Measurements from ENCODE around the gene ADNP. TPM values are rescaled to one million over a fixed set of nuclear protein-coding genes. Genes with fewer than 3 reads are reported as not detected.

ADNP gene
- total RNA-seq, 1 experiment from 2014 or later, result 106 TPM

DNA sequence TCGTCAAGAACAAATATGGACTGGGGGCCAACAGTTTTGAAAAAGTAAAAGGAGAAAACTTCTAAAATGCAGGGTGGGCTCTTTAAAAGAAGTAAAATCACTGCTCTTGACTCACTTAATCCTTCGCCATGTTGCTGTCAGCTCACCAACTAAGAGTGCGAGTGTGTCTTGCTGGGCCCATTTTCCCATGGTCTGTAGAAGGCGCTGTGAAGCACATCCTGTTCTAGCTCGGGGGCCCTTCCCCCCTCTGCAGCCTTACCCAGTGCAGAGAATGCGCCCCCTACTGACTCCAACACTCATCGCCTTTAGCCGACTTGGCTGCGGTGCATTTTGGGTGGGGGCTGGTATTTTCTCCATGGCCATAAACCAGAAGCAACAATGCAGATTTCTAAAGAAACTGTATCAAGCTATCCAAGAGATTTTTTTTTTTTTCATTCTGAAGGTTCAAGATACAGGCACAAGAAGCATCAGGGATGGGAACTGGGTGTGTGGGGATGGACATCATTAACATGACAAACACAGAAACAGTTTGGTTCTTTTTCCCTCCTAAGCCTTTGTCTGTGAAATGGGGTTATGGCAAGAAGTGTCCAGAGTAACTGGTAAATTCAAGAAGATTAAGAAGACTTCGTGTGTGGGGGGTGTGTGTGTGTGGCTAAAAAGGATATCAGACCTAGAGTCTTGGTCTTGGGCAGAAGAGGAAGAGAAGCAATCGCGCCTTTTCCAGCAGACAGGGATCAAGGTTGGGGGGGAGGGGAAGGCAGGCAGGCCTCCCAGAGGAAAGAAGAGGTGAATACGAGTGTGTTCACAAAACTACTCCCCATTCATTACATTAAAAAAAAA lies 1.7 kb downstream of the ADNP start (continued):
- TF ChIP-seq, protein P1, sequence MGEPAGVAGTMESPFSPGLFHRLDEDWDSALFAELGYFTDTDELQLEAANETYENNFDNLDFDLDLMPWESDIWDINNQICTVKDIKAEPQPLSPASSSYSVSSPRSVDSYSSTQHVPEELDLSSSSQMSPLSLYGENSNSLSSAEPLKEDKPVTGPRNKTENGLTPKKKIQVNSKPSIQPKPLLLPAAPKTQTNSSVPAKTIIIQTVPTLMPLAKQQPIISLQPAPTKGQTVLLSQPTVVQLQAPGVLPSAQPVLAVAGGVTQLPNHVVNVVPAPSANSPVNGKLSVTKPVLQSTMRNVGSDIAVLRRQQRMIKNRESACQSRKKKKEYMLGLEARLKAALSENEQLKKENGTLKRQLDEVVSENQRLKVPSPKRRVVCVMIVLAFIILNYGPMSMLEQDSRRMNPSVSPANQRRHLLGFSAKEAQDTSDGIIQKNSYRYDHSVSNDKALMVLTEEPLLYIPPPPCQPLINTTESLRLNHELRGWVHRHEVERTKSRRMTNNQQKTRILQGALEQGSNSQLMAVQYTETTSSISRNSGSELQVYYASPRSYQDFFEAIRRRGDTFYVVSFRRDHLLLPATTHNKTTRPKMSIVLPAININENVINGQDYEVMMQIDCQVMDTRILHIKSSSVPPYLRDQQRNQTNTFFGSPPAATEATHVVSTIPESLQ (CRISPR knock-in tag; IDR thresholded peaks at IDR 0.05), result no peak
- TF ChIP-seq MYBL2 (CRISPR knock-in tag; IDR thresholded peaks at IDR 0.05) (no peak), CREM (CRISPR knock-in tag; IDR thresholded peaks at IDR 0.05) (no peak; the same call in 1 of the 2 replicates), HMGA2 (CRISPR knock-in tag; IDR thresholded peaks at IDR 0.05) (no peak; the same call in 1 of the 2 replicates), ELF4 (CRISPR knock-in tag; IDR thresholded peaks at IDR 0.05; ENCODE audit: low read depth) (no peak), ESRRA (CRISPR knock-in tag; IDR thresholded peaks at IDR 0.05; ENCODE audit: borderline replicate concordance) (0 out of 2 replicates have a peak, but pooled peaks have one; percentile 39), PRRX2 (CRISPR knock-in tag; IDR thresholded peaks at IDR 0.05) (no peak), IRF2 (CRISPR knock-in tag; IDR thresholded peaks at IDR 0.05; ENCODE audit: borderline replicate concordance, low read depth) (no peak), SMAD3 (CRISPR knock-in tag; IDR thresholded peaks at IDR 0.05; ENCODE audit: borderline replicate concordance) (no peak), FOXK1 (CRISPR knock-in tag; IDR thresholded peaks at IDR 0.05) (peak; percentile 65; the same call in 1 of the 2 replicates), SP1 (CRISPR knock-in tag; conservative IDR thresholded peaks at IDR 0.05) (no peak; the same call in 1 of the 2 replicates), ETV6 (CRISPR knock-in tag; IDR thresholded peaks at IDR 0.05) (0 out of 2 replicates have a peak, but pooled peaks have one; percentile 40), TEAD4 (CRISPR knock-in tag; IDR thresholded peaks at IDR 0.05) (0 out of 2 replicates have a peak, but pooled peaks have one; percentile 6)
- TF ChIP-seq, protein P2, sequence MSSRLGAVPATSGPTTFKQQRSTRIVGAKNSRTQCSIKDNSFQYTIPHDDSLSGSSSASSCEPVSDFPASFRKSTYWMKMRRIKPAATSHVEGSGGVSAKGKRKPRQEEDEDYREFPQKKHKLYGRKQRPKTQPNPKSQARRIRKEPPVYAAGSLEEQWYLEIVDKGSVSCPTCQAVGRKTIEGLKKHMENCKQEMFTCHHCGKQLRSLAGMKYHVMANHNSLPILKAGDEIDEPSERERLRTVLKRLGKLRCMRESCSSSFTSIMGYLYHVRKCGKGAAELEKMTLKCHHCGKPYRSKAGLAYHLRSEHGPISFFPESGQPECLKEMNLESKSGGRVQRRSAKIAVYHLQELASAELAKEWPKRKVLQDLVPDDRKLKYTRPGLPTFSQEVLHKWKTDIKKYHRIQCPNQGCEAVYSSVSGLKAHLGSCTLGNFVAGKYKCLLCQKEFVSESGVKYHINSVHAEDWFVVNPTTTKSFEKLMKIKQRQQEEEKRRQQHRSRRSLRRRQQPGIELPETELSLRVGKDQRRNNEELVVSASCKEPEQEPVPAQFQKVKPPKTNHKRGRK (CRISPR knock-in tag; IDR thresholded peaks at IDR 0.05; ENCODE audit: borderline replicate concordance), result no peak
- TF ChIP-seq, protein P3, sequence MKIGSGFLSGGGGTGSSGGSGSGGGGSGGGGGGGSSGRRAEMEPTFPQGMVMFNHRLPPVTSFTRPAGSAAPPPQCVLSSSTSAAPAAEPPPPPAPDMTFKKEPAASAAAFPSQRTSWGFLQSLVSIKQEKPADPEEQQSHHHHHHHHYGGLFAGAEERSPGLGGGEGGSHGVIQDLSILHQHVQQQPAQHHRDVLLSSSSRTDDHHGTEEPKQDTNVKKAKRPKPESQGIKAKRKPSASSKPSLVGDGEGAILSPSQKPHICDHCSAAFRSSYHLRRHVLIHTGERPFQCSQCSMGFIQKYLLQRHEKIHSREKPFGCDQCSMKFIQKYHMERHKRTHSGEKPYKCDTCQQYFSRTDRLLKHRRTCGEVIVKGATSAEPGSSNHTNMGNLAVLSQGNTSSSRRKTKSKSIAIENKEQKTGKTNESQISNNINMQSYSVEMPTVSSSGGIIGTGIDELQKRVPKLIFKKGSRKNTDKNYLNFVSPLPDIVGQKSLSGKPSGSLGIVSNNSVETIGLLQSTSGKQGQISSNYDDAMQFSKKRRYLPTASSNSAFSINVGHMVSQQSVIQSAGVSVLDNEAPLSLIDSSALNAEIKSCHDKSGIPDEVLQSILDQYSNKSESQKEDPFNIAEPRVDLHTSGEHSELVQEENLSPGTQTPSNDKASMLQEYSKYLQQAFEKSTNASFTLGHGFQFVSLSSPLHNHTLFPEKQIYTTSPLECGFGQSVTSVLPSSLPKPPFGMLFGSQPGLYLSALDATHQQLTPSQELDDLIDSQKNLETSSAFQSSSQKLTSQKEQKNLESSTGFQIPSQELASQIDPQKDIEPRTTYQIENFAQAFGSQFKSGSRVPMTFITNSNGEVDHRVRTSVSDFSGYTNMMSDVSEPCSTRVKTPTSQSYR (CRISPR knock-in tag; IDR thresholded peaks at IDR 0.05), result peak; percentile 98
- TF ChIP-seq, protein P4, sequence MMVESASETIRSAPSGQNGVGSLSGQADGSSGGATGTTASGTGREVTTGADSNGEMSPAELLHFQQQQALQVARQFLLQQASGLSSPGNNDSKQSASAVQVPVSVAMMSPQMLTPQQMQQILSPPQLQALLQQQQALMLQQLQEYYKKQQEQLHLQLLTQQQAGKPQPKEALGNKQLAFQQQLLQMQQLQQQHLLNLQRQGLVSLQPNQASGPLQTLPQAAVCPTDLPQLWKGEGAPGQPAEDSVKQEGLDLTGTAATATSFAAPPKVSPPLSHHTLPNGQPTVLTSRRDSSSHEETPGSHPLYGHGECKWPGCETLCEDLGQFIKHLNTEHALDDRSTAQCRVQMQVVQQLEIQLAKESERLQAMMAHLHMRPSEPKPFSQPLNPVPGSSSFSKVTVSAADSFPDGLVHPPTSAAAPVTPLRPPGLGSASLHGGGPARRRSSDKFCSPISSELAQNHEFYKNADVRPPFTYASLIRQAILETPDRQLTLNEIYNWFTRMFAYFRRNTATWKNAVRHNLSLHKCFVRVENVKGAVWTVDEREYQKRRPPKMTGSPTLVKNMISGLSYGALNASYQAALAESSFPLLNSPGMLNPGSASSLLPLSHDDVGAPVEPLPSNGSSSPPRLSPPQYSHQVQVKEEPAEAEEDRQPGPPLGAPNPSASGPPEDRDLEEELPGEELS (CRISPR knock-in tag; IDR thresholded peaks at IDR 0.05), result no peak
- TF ChIP-seq, protein P5, sequence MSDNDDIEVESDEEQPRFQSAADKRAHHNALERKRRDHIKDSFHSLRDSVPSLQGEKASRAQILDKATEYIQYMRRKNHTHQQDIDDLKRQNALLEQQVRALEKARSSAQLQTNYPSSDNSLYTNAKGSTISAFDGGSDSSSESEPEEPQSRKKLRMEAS (CRISPR knock-in tag; IDR thresholded peaks at IDR 0.05), result peak; percentile 63; the same call in 1 of the 2 replicates
- TF ChIP-seq, protein P6, sequence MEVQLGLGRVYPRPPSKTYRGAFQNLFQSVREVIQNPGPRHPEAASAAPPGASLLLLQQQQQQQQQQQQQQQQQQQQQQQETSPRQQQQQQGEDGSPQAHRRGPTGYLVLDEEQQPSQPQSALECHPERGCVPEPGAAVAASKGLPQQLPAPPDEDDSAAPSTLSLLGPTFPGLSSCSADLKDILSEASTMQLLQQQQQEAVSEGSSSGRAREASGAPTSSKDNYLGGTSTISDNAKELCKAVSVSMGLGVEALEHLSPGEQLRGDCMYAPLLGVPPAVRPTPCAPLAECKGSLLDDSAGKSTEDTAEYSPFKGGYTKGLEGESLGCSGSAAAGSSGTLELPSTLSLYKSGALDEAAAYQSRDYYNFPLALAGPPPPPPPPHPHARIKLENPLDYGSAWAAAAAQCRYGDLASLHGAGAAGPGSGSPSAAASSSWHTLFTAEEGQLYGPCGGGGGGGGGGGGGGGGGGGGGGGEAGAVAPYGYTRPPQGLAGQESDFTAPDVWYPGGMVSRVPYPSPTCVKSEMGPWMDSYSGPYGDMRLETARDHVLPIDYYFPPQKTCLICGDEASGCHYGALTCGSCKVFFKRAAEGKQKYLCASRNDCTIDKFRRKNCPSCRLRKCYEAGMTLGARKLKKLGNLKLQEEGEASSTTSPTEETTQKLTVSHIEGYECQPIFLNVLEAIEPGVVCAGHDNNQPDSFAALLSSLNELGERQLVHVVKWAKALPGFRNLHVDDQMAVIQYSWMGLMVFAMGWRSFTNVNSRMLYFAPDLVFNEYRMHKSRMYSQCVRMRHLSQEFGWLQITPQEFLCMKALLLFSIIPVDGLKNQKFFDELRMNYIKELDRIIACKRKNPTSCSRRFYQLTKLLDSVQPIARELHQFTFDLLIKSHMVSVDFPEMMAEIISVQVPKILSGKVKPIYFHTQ (CRISPR knock-in tag; IDR thresholded peaks at IDR 0.05), result no peak
- TF ChIP-seq, protein P7, sequence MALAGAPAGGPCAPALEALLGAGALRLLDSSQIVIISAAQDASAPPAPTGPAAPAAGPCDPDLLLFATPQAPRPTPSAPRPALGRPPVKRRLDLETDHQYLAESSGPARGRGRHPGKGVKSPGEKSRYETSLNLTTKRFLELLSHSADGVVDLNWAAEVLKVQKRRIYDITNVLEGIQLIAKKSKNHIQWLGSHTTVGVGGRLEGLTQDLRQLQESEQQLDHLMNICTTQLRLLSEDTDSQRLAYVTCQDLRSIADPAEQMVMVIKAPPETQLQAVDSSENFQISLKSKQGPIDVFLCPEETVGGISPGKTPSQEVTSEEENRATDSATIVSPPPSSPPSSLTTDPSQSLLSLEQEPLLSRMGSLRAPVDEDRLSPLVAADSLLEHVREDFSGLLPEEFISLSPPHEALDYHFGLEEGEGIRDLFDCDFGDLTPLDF (CRISPR knock-in tag; IDR thresholded peaks at IDR 0.05), result no peak
- TF ChIP-seq, protein P8, sequence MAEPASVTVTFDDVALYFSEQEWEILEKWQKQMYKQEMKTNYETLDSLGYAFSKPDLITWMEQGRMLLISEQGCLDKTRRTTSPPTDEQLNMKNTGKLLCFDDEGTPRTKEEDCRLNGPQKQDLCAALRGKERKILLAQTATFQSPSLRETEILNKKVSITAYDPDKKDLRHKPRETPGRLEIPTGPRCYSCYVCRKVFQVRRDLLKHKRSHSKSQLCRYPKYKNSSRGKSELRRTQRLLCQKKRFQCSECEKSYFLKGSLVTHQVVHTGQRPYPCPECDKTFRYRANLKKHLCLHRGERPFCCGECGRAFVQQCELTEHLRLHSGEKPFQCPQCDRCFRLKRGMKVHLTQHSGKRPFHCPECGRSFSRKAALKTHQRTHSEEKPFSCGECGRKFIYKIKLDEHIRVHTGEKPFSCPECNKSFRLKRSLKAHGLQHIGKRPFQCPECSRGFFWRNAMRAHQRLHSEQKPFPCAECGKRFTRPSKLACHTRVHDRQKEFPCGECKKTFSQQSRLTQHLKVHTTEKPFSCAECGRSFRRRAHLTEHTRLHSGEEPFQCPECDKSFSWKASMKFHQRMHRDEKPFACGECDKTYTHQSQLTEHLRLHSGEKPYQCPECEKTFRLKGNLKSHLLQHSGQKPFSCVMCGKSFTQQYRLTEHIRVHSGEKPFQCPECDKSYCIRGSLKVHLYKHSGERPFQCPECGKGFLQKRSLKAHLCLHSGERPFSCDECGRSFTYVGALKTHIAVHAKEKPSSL (CRISPR knock-in tag; conservative IDR thresholded peaks at IDR 0.05), result no peak
- TF ChIP-seq, protein P9, sequence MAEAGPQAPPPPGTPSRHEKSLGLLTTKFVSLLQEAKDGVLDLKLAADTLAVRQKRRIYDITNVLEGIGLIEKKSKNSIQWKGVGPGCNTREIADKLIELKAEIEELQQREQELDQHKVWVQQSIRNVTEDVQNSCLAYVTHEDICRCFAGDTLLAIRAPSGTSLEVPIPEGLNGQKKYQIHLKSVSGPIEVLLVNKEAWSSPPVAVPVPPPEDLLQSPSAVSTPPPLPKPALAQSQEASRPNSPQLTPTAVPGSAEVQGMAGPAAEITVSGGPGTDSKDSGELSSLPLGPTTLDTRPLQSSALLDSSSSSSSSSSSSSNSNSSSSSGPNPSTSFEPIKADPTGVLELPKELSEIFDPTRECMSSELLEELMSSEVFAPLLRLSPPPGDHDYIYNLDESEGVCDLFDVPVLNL (CRISPR knock-in tag; IDR thresholded peaks at IDR 0.05; ENCODE audit: borderline replicate concordance, low read depth), result no peak
